HG03378 (cell line): Measurements from ENCODE around the gene C2CD2.

Experiments used
- ATAC-seq: cut with Tn5 transposase; IDR thresholded peaks from one replicate; pipeline ENCODE4 v1.9.1; 2021; ENCODE audit warnings: mild to moderate bottlenecking, moderate library complexity; ENCODE audit not compliant: unreplicated experiment

Gene C2CD2

DNA sequence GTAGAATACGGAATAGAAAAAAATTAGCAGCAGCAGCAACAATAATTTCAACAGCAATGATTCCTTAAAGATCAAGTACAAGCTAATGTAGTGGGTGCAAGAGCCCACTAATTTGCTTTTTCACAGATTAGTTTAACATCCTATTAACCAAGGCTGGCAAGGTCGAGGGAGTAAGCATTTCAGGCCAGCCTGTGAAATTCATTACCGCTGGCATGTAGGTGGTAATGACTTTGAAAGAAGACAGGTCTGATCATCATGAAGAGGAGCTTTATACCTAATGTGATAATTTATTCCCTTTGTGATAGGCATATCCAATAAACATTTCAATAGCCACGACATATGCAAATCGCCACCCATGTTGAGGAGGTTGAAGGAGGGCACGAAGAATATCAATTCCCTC is 63.5 kb downstream of the C2CD2 start:
- ATAC-seq: no peak

DNA sequence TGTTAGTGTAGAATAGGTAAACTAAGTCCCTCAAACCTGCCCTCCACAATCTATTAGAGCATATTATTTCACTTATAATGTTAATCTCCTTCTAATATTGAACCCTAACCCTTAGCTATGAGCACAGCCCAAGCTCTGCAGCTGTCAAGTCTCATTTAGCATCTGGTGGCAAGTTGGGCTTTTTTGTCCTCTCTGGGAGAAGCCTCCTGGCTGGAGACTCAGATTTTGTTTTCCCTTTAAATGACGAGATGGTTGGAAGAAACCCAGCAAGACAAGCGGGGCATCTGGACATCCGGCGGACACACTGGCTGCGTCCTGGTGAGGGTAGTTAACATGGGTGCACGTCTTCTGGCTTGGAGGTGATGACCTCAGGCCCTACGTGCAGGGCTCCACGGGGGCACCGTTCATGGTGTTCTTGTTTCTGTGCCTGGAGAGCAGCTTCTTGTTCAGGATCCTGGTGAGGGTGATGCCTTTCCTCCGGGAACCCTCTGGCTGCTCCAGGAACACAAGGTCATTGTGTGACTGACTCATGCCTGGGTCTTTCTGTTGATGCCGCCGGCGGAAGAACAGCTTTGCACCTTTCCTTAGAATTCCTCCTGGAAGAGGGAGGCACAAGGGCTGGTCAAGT is 65.0 kb downstream of the C2CD2 start:
- no peak for ATAC-seq

DNA sequence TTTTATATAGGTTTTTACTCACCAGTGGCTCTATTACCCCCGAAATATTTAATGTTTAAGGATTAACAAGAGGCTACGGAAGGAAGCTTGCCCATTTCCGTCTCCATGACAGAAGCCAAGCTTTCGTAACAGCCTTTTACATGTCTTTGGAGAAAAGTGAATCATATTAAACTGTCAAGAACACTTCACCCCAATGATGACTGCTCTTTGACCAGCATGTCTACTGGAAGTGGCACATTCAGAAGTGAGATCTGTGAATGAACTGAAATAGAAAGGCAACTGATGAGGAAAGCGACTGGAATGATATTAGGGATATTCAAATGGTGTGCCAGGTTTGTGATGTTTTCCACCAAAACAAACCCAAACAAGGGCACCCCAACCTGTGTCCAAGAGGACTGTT is 66.2 kb downstream of the C2CD2 start:
- no peak for ATAC-seq

- no peak for ATAC-seq
These were observed 67.5 kb downstream of the C2CD2 start for GRCh38 chr21:41886328-41886727.

GRCh38 chr21:41885341-41886024 is 68.3 kb downstream of the C2CD2 start:
- no peak for ATAC-seq

- ATAC-seq: no peak
These were observed 69.3 kb downstream of the C2CD2 start for GRCh38 chr21:41884501-41885030.

DNA sequence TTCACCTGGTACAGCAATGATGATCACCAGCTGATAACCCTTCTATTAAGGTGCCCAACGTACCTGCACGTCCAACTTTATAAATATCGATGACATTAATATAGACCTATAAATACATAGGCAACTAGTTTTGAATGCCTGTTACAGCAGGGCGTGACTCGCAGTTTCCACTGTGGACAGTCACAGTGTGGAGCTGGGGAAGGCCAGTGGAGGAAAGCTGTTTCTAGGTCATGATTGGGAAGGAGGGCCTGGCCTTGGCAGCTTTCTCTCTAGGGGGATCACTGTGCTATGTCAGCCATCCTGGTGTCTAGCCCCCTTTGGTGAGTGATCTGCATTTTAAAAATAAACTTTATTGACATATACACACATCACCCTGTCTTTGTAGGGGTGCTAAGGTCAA is 70.2 kb downstream of the C2CD2 start:
- ATAC-seq: no peak

DNA sequence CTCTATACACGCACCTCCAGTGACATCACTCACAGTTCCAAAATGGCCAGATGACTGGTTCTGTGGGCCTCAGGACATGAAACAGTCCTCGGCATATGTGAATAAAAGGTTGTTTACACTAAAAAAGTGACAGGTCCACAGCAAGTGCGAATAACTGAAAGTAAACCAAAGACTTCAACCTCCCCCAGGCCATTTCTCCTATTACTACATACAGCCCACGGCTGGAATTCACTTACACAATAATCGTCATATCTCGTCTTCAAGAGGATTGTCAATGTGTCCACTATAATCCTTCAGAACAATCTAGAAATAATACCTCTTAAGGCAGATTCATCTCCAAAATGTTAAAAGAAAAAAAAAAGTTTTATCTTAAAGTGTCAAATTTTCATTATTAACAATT is 72.8 kb downstream of the C2CD2 start:
- no peak for ATAC-seq

- ATAC-seq: no peak
These were observed 73.7 kb downstream of the C2CD2 start for GRCh38 chr21:41880153-41880552.

GRCh38 chr21:41879190-41879998 is 74.4 kb downstream of the C2CD2 start, which contains the start of gene PRDM15:
Gene PRDM15, minus strand, starts transcription at chr21:41879344. Its CDS starts 18,981 bp downstream, at chr21:41860363.
- peak; percentile 50 for ATAC-seq

DNA sequence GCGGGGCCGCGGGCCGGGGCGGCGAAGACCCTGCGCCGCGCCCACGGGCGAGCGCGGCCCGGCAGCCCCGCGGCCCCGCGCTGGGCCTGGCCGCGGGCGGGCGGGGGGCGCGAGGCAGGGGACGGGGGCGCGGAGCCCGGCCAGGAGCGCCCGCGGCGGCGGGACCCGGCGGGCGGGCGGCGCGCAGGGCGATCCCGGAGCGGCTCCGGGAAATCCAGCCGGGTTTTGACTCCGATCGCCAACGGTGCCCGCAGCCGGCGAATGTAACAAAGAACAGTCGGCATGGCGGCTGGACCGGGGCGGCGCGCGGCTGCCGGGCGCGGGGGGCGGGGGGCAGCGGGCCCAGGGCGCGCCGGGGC is 75.0 kb downstream of the C2CD2 start:
- peak; percentile 40 for ATAC-seq

GRCh38 chr21:41877901-41878830 is 75.7 kb downstream of the C2CD2 start:
- no peak for ATAC-seq

DNA sequence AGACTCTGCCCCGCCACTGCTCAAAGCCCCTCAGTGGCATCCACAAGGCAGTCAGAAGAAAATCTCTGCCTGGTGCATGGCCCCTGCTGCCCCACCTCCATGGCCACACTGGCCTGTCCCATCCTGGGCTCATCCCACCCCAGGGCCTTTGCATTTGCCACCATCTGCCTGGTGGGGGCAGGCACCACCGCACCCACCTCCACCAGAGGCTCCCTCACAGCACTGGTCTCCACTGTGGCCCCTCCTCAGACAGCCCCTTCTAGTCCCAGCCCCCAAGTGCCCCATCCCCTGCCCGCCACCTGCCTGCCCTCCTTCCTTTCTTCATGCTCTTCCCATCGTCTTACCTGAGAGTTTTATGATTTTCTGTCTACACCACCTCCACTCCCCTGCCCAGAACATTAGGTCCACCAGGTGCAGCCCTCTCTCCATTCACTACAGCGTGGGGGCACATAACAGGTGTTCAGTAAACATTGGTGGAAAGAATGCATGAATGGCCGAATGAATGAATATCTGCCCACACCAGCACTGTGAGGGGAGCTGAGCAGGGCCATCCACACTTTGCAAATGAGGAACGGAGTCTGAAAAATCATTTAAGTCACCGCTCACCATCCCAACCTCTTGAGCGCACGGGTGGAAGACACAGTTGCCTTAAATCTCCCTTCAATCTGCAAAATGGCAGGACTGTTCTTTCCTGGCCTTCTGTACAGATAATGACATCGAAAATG is 76.7 kb downstream of the C2CD2 start:
- no peak for ATAC-seq

DNA sequence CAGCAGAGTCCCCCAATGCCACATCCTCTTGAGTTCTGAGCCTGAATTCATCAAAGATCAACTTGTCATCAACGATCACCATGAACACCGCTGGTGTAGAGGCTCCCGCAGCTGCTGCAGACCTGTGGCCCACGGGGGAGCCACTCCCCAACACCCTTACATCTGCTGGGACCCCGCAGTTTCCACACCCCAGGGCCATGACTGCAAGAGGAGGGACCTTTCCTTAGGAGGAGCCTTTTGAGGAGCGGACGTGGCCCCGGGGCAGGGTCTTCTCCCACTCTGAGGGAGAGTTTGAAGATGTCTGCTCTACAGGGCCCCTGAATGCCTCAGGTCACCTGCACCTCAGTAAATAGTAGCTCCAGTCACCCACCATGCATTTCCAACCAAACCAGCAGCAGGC is 77.4 kb downstream of the C2CD2 start:
- no peak for ATAC-seq

DNA sequence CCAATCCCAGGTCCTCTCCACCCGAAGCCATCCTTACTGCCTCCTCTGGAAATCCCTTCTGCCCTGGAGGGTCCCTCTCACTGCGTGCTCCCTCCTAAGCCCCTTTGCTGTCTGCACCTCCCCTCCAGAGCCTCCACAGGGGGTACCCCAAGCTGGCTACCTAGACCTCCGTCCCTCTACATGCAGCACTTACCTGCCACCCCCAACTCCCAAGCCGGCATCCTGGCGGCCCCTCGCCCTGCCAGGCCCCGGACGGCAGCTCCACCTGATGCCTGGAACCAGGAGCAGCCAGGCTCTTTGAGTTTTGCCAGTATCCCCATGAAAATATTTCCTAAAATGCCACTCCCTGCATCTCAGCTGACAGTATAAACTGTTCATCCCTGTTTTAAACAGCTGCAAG is 78.7 kb downstream of the C2CD2 start:
- no peak for ATAC-seq

GRCh38 chr21:41874611-41875010 is 79.2 kb downstream of the C2CD2 start:
- ATAC-seq: no peak

GRCh38 chr21:41873426-41873825 is 80.4 kb downstream of the C2CD2 start:
- ATAC-seq: no peak

- no peak for ATAC-seq
These were observed 80.8 kb downstream of the C2CD2 start for GRCh38 chr21:41873005-41873404.

GRCh38 chr21:41871293-41872030 is 82.4 kb downstream of the C2CD2 start:
- ATAC-seq: no peak
